ENCODE results near the gene CEP19.

The CEP19 gene

GRCh38 chr3:196662711-196663571, 49.1 kb downstream of the CEP19 start:
- no peak for FAIRE-seq

- no peak for FAIRE-seq
Measured at GRCh38 chr3:196662033-196662432, 50.0 kb downstream of the CEP19 start.

- no peak for FAIRE-seq
Measured at GRCh38 chr3:196661400-196661799, 50.6 kb downstream of the CEP19 start.

- FAIRE-seq: no peak
Measured at GRCh38 chr3:196660381-196661166, 51.5 kb downstream of the CEP19 start.

GRCh38 chr3:196659901-196660351, 52.1 kb downstream of the CEP19 start:
- no peak for FAIRE-seq
